ENCODE data around the gene ZNF727.
"Not testable (repeated sequence)": the region's sequence is repeated elsewhere in the genome, so short reads cannot be mapped to it uniquely, and the experiment has no call there.

Gene ZNF727

DNA sequence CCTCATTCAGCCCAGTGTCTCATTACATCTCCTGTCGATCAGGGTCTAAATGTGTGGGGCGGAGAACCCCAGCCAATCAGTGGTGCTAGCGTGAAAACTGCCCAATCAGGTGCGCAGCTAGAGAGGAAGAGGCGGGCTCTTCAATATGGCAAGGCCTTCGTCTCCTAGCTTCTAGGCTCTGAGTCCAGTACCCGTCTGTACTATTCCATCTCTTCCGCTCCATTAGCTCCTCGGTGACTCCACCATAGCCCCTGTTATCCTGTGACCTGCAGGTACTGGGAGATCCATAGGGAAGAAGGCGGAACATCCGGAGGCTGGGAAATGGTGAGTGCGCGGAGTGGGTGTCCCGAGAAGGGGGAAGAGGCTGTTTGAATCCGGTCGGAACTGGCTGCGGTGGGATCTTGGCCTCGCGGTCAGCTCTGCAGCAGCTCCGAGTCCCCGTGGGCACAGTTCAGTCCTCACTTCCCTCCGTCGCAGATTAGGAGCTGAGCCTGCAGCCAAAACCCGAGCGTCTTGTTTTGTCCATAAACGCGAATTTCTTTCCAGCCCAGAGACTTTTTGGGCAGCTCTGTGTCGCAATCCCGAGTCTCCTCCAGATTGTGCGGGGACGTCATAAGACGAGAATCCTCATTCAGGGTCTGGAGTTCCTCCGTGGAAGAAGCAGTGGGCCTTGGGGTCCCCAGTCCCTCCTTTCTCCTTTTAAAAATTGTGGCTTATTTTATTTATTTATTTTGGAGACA, at the start of gene ZNF727:
Gene ZNF727 (plus strand): TSS at position 134 of the 740 bp plus-strand sequence. CDS start 188 bp downstream, at position 322.
- no peak within 1 kb of the TSS for H2AFZ ChIP-seq (ENCODE audit: low read depth, low read length, severe bottlenecking)
- no peak within 1 kb of the TSS for H3K9ac ChIP-seq (ENCODE audit: low read length)
- no peak within 1 kb of the TSS for H3K27ac ChIP-seq (ENCODE audit: low read depth, low read length)
- no peak for TF ChIP-seq CTCF (IDR thresholded peaks at IDR 0.05; ENCODE audit: insufficient read depth, low read length, poor library complexity, severe bottlenecking)
- TF ChIP-seq EZH2phosphoT487 (conservative IDR thresholded peaks at IDR 0.05; ENCODE audit: low read length) = no peak
- H3K4me3 ChIP-seq (ENCODE audit: insufficient read depth, low read length, poor library complexity, severe bottlenecking) = no peak within 1 kb of the TSS
- H3K9me3 ChIP-seq (ENCODE audit: insufficient read depth, low read length) = no peaks in the 10 kb centered on the region
- no peaks in the 10 kb centered on the region for H3K79me2 ChIP-seq (ENCODE audit: insufficient read depth, low read length)
- no peaks in the 10 kb centered on the region for H3K9me2 ChIP-seq (replicated peaks; ENCODE audit: insufficient read depth, low read length)
- H3K36me3 ChIP-seq (ENCODE audit: low read length) = no peaks in the 10 kb centered on the region
- H3F3A ChIP-seq (ENCODE audit: insufficient read depth) = no peaks in the 10 kb centered on the region
- H3K4me2 ChIP-seq (ENCODE audit: low read depth, low read length, poor library complexity, severe bottlenecking) = no peak within 1 kb of the TSS
- H4K20me1 ChIP-seq (ENCODE audit: low read depth, low read length) = no peaks in the 10 kb centered on the region
- H3K27me3 ChIP-seq (ENCODE audit: low read length) = no peaks in the 10 kb centered on the region

DNA sequence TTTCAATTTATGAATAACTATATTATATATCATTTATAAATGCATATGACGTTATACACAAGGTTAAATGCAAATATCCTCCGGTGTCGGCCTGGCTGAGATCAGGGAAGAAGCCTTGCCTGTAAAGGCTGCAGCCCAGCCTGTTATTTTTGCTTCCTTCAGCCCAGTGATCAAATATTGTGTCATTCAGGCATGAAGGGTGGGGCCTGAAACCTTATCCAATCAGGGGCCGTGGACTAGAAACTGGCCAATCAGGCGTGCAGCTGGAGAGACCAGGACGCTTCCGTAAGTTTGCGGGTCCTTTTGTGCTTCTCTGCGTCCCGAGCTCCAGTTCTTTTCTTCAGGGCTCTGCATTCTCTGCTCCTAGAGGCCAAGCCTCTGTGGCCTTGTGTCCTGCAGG, 46.7 kb upstream of the ZNF727 start, which contains the start of gene ZNF722:
Gene ZNF722 (plus strand): TSS at position 301 of the 400 bp plus-strand sequence. CDS start 113 bp downstream, outside the sequence.
- Histone ChIP-seq H3K4me2 (ENCODE audit: low read depth, low read length, poor library complexity, severe bottlenecking) (no peak within 1 kb of the TSS), H3K79me2 (ENCODE audit: insufficient read depth, low read length) (no peaks in the 10 kb centered on the region), H3K27me3 (ENCODE audit: low read length) (no peaks in the 10 kb centered on the region), H3K9me3 (ENCODE audit: insufficient read depth, low read length) (no peaks in the 10 kb centered on the region; the same call in 1 of the 2 replicates), H4K20me1 (ENCODE audit: low read depth, low read length) (no peaks in the 10 kb centered on the region), H3K27ac (ENCODE audit: low read depth, low read length) (no peak within 1 kb of the TSS), H3K9me2 (replicated peaks; ENCODE audit: insufficient read depth, low read length) (no peaks in the 10 kb centered on the region), H3K4me3 (ENCODE audit: insufficient read depth, low read length, poor library complexity, severe bottlenecking) (no peak within 1 kb of the TSS), H3K9ac (ENCODE audit: low read length) (no peak within 1 kb of the TSS), H2AFZ (ENCODE audit: low read depth, low read length, severe bottlenecking) (no peak within 1 kb of the TSS), H3F3A (ENCODE audit: insufficient read depth) (no peaks in the 10 kb centered on the region), H3K36me3 (ENCODE audit: low read length) (no peaks in the 10 kb centered on the region)
- TF ChIP-seq CTCF (IDR thresholded peaks at IDR 0.05; ENCODE audit: insufficient read depth, low read length, poor library complexity, severe bottlenecking) = no peak
- TF ChIP-seq EZH2phosphoT487 (conservative IDR thresholded peaks at IDR 0.05; ENCODE audit: low read length) = no peak

- H4K20me1 ChIP-seq (ENCODE audit: low read depth, low read length) = not testable (repeated sequence)
Measured at GRCh38 chr7:64015496-64015895, 29.7 kb upstream of the ZNF727 start.

DNA sequence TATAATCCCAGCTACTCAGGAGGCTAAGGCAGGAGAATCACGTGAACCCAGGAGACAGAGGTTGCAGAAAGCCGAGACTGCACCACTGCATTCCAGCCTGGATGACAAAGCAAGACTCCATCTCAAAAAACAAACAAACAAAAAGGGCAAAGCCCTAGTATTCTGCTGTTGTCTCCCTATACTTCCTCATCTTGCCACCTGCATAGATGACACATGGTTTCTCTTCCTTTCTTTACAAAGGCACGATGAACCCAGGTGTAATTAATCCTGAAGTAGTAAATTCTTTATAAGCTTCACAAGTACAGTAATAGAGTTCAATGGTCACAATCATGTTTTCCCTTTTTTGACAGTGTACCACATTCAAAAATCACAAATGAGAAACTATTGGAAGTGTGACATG, 9.8 kb upstream of the ZNF727 start:
- H3K79me2 ChIP-seq (ENCODE audit: insufficient read depth, low read length) = no peaks in the 10 kb centered on the region
- peaks cover 24% of the 10 kb centered on the region; the same call in 1 of the 2 replicates for H3K9me3 ChIP-seq (ENCODE audit: insufficient read depth, low read length)

More at GRCh38 chr7:64015496-64015895, 29.7 kb upstream of the ZNF727 start:
- not testable (repeated sequence) for H3K4me2 ChIP-seq (ENCODE audit: low read depth, low read length, poor library complexity, severe bottlenecking); H3F3A ChIP-seq (ENCODE audit: insufficient read depth); H3K36me3 ChIP-seq (ENCODE audit: low read length); H3K9ac ChIP-seq (ENCODE audit: low read length); H3K9me2 ChIP-seq (replicated peaks; ENCODE audit: insufficient read depth, low read length); H2AFZ ChIP-seq (ENCODE audit: low read depth, low read length, severe bottlenecking); H3K79me2 ChIP-seq (ENCODE audit: insufficient read depth, low read length); H3K4me3 ChIP-seq (ENCODE audit: insufficient read depth, low read length, poor library complexity, severe bottlenecking); H3K27me3 ChIP-seq (ENCODE audit: low read length); H3K27ac ChIP-seq (ENCODE audit: low read depth, low read length)
- H3K9me3 ChIP-seq (ENCODE audit: insufficient read depth, low read length) = peaks cover 30% of the 10 kb centered on the region; the same call in 1 of the 2 replicates

More for the DNA sequence above, 9.8 kb upstream of the ZNF727 start:
- no peaks in the 10 kb centered on the region for H3K36me3 ChIP-seq (ENCODE audit: low read length)
- no peak overlapping the region for H3K27ac ChIP-seq (ENCODE audit: low read depth, low read length)
- H4K20me1 ChIP-seq (ENCODE audit: low read depth, low read length) = no peaks in the 10 kb centered on the region
- no peaks in the 10 kb centered on the region for H3K9me2 ChIP-seq (replicated peaks; ENCODE audit: insufficient read depth, low read length)
- H3K27me3 ChIP-seq (ENCODE audit: low read length) = no peaks in the 10 kb centered on the region
- no peak overlapping the region for H3K4me2 ChIP-seq (ENCODE audit: low read depth, low read length, poor library complexity, severe bottlenecking)
- H3F3A ChIP-seq (ENCODE audit: insufficient read depth) = no peaks in the 10 kb centered on the region
- TF ChIP-seq CTCF (IDR thresholded peaks at IDR 0.05; ENCODE audit: insufficient read depth, low read length, poor library complexity, severe bottlenecking) (no peak), EZH2phosphoT487 (conservative IDR thresholded peaks at IDR 0.05; ENCODE audit: low read length) (no peak)
- H3K4me3 ChIP-seq (ENCODE audit: insufficient read depth, low read length, poor library complexity, severe bottlenecking) = no peak overlapping the region
- no peak overlapping the region for H3K9ac ChIP-seq (ENCODE audit: low read length)
- no peak overlapping the region for H2AFZ ChIP-seq (ENCODE audit: low read depth, low read length, severe bottlenecking)
